Glutamatergic neuron (in vitro differentiated cells): ENCODE results near the gene ZNF554. TPM values are rescaled to one million over a fixed set of nuclear protein-coding genes. Genes with fewer than 3 reads are reported as not detected.
"Not testable (repeated sequence)": the region's sequence is repeated elsewhere in the genome, so short reads cannot be mapped to it uniquely, and the experiment has no call there.

Source experiments
- DNase-seq: peaks from one replicate; pipeline ENCODE4 v3.0.0; 2022
- H3K27ac Mint-ChIP-seq: one replicate; pipeline ENCODE4 v1.8.0; 2020; ENCODE audit warnings: mild to moderate bottlenecking, mixed read lengths, inconsistent platforms; ENCODE audit not compliant: unreplicated experiment
- H3K27me3 Mint-ChIP-seq: one replicate; pipeline ENCODE4 v1.8.0; 2020; ENCODE audit warnings: mild to moderate bottlenecking, moderate library complexity, mixed read lengths, inconsistent platforms; ENCODE audit not compliant: unreplicated experiment
- H3K36me3 Mint-ChIP-seq: one replicate; pipeline ENCODE4 v1.8.0; 2020; ENCODE audit warnings: mild to moderate bottlenecking, mixed read lengths, inconsistent platforms; ENCODE audit not compliant: unreplicated experiment
- H3K4me1 Mint-ChIP-seq: one replicate; pipeline ENCODE4 v1.8.0; 2020; ENCODE audit warnings: mild to moderate bottlenecking, low read depth, mixed read lengths, inconsistent platforms; ENCODE audit not compliant: unreplicated experiment
- H3K4me3 Mint-ChIP-seq: one replicate; pipeline ENCODE4 v1.8.0; 2020; ENCODE audit warnings: mild to moderate bottlenecking, mixed read lengths, inconsistent platforms; ENCODE audit not compliant: unreplicated experiment
- H3K9me3 Mint-ChIP-seq: one replicate; pipeline ENCODE4 v1.8.0; 2020; ENCODE audit warnings: mild to moderate bottlenecking, moderate library complexity, mixed read lengths, inconsistent platforms; ENCODE audit not compliant: unreplicated experiment
- total RNA-seq: library from RNA; stranded (reverse); fragmentation: NEBNext Ultra II Directional; extraction: Animal tissue kit (Norgen Biotek cat#: 25700); gene quantifications from one replicate; pipeline ENCODE4 v1.2.1, GENCODE V29; 2021; ENCODE audit not compliant: unreplicated experiment
- TF ChIP-seq, protein P1 (sequence below): fragments of 200-600 bp; sonication (generic); IDR thresholded peaks from one replicate; pipeline ENCODE4 v1.5.0; 2021; ENCODE audit not compliant: partially characterized antibody, unreplicated experiment

Gene ZNF554
- total RNA-seq, 1 donor from 2014 or later, result 5.8 TPM

DNA sequence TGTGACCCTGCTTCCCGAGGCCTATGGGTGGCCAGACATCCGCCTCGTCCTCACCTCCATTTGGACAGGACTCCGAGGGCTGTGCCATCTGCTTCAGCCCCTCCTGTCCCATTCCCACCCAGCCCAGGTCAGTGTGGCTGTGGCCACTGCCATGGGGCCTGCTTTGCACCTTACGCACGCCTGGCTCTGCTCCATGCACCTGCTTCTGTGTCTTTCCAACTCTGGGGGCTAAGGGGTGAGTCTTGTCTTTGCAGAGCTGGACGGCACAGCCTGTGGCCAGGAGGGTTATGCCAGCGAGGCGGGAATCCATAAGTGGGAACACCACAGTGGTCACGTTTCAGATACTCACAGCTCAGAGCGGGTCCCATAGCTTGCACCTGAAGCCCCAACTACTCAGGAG lies 5.2 kb upstream of the ZNF554 start:
- Mint-ChIP-seq H3K27me3 (no peaks in the 10 kb centered on the region), H3K4me3 (no peak overlapping the region), H3K27ac (no peak overlapping the region), H3K36me3 (no peaks in the 10 kb centered on the region), H3K9me3 (no peaks in the 10 kb centered on the region), H3K4me1 (no peaks in the 10 kb centered on the region)
- no peak for DNase-seq
- TF ChIP-seq, protein P1, sequence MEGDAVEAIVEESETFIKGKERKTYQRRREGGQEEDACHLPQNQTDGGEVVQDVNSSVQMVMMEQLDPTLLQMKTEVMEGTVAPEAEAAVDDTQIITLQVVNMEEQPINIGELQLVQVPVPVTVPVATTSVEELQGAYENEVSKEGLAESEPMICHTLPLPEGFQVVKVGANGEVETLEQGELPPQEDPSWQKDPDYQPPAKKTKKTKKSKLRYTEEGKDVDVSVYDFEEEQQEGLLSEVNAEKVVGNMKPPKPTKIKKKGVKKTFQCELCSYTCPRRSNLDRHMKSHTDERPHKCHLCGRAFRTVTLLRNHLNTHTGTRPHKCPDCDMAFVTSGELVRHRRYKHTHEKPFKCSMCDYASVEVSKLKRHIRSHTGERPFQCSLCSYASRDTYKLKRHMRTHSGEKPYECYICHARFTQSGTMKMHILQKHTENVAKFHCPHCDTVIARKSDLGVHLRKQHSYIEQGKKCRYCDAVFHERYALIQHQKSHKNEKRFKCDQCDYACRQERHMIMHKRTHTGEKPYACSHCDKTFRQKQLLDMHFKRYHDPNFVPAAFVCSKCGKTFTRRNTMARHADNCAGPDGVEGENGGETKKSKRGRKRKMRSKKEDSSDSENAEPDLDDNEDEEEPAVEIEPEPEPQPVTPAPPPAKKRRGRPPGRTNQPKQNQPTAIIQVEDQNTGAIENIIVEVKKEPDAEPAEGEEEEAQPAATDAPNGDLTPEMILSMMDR, result no peak

DNA sequence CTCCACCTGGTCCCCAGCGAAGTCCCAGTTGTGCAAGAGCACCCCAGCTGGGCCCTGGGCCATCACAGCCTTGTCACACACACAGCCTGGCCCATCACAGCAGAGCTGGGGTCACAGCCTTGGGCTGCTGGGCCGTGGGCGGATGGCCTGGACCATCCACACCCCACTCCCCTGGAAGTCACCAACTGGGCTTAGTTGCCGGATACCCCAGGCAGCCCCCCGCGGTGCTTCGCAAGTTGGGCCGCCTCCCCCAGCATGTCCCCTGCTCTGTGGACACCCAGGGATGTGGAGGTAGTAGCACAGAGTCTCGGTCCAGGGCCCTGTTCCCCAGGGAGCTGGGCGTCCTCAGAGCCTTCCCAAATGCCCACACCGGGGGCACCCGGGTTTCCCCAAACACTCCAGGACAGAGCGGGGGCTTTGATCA lies 4.5 kb upstream of the ZNF554 start:
- H3K27ac Mint-ChIP-seq, result no peak overlapping the region
- no peaks in the 10 kb centered on the region for H3K27me3 Mint-ChIP-seq
- H3K4me1 Mint-ChIP-seq, result no peaks in the 10 kb centered on the region
- no peak overlapping the region for H3K4me3 Mint-ChIP-seq
- no peaks in the 10 kb centered on the region for H3K36me3 Mint-ChIP-seq
- no peaks in the 10 kb centered on the region for H3K9me3 Mint-ChIP-seq
- TF ChIP-seq, protein P1, result no peak
- DNase-seq, result no peak

DNA sequence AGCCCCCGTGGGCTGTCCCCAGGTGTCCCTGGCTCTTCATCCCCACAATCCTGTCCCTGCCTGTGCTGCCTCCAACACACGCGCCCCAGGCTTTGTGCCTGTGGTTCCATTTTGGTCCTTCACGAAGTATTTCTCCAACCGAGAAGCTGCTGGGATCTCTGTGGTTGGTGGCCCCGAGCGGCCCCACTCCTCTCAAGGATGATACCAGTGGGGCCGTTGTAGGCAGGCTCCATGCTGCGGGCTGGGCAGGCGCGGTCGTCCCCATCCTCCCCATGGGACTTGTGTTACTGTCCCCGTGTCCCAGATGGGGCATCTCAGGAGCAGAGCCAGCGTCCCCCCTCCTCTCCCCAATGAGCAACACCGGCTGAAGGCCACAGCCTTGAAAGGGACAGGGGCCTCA lies 3.7 kb upstream of the ZNF554 start:
- Mint-ChIP-seq H3K4me1 (no peaks in the 10 kb centered on the region), H3K27me3 (no peaks in the 10 kb centered on the region), H3K27ac (no peak overlapping the region), H3K36me3 (no peaks in the 10 kb centered on the region), H3K4me3 (no peak overlapping the region), H3K9me3 (peaks cover under 1% of the 10 kb centered on the region)
- TF ChIP-seq, protein P1, result no peak
- DNase-seq, result no peak

DNA sequence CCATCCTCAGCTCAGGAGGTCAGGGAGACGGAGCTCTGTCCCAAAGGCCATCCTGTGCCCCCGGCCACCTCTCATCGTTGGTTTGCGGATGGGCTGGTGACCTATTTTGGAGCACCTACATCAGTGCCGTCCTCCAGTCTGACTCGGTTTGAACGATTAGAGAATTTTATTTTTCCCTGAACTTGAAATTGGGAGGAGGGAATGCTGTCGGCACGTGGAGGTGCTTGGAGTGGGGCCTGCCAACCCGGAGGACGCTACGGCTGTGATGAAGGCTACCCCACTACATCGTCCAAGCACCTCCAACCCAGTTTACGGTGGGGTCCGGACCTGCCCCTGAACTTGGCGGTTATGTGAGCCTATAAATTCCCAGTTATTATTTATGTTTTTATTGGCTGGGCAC lies 3.0 kb upstream of the ZNF554 start:
- H3K27me3 Mint-ChIP-seq, result no peaks in the 10 kb centered on the region
- DNase-seq, result no peak
- H3K4me1 Mint-ChIP-seq, result no peaks in the 10 kb centered on the region
- H3K4me3 Mint-ChIP-seq, result no peak overlapping the region
- H3K27ac Mint-ChIP-seq, result no peak overlapping the region
- H3K9me3 Mint-ChIP-seq, result peaks cover 4% of the 10 kb centered on the region
- TF ChIP-seq, protein P1, result no peak
- H3K36me3 Mint-ChIP-seq, result no peaks in the 10 kb centered on the region

DNA sequence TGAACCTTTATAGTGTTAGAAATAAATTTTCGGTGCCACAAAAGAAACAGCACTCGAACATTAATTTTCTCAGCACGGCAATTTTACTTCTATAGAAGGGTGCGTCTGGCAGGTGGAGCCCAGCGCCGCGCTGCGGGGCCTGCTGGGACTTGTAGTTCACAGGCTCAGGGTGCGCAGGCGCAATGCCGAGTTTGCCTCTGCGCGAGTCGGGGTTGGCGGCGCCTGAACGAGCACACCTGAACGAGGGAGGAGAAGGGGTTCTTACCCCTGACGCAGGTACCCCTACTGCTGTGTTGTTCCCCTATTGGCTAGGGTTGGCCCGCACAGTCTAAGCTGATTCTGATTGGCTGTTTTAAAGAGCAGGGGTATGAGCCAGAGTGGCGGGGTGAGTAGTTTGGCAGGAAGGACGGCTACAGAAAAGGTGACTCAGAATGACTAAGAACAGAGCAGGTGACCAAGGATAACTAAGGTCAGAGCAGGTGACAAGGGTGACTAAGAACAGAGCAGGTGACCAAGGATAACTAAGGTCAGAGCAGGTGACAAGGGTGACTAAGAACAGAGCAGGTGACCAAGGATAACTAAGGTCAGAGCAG lies 2.3 kb upstream of the ZNF554 start:
- not testable (repeated sequence) for H3K27ac Mint-ChIP-seq, H3K4me1 Mint-ChIP-seq, DNase-seq, H3K36me3 Mint-ChIP-seq, H3K9me3 Mint-ChIP-seq, H3K4me3 Mint-ChIP-seq, H3K27me3 Mint-ChIP-seq
